HG03571 (cell line): Measurements from ENCODE around the gene TIE1.

Source experiments
- ATAC-seq: cut with Tn5 transposase; IDR thresholded peaks from one replicate; pipeline ENCODE4 v1.9.1; 2021; ENCODE audit not compliant: unreplicated experiment

TIE1 gene

DNA sequence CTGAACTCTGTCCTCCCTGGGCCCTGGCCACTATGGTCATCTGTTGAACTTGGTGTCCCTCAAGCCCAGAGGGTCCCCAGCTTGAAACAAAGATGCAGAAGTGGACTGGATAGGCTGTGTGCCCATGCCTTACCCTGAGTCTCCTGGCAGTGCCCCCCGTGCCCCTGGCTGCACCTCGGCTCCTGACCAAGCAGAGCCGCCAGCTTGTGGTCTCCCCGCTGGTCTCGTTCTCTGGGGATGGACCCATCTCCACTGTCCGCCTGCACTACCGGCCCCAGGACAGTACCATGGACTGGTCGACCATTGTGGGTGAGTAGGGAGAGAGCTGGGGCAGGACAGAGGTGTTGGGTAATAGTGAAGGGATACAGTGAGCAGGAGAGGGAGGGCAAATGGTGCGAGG lies 10.7 kb downstream of the TIE1 start:
- no peak for ATAC-seq

DNA sequence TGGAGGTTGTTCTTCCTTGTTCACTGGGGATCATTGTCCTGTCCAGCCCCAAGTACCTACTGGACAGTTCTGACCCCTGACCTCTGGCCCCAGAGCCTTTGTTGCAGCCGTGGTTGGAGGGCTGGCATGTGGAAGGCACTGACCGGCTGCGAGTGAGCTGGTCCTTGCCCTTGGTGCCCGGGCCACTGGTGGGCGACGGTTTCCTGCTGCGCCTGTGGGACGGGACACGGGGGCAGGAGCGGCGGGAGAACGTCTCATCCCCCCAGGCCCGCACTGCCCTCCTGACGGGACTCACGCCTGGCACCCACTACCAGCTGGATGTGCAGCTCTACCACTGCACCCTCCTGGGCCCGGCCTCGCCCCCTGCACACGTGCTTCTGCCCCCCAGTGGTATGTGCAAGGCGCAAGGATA lies 11.4 kb downstream of the TIE1 start:
- no peak for ATAC-seq

DNA sequence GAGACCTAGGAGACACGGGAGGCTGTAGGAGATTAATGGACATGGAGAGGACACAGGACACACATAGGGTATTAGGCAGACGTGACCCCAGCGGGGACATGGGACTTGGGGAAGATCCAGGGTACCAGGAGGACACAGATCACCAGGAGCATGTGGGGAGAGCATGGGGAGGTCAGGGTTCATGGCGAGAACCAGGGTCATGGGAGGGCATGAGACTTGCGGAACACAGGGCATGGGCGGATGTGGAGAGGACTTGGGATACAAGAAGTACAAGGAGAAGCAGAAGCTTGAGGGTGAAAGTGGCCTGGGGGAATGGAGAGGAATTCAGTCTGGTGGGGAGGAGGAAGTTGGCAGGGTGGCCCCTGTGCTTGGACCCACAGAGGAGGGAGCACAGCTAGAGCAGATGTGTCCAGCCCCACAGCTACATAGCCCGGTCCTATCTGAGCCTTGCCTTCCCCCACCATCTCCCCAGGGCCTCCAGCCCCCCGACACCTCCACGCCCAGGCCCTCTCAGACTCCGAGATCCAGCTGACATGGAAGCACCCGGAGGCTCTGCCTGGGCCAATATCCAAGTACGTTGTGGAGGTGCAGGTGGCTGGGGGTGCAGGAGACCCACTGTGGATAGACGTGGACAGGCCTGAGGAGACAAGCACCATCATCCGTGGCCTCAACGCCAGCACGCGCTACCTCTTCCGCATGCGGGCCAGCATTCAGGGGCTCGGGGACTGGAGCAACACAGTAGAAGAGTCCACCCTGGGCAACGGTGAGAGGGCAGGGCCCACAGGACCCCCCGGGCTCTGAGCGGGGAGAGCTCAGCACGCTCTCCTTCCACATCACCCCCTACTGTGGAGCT lies 12.1 kb downstream of the TIE1 start:
- ATAC-seq, result no peak

DNA sequence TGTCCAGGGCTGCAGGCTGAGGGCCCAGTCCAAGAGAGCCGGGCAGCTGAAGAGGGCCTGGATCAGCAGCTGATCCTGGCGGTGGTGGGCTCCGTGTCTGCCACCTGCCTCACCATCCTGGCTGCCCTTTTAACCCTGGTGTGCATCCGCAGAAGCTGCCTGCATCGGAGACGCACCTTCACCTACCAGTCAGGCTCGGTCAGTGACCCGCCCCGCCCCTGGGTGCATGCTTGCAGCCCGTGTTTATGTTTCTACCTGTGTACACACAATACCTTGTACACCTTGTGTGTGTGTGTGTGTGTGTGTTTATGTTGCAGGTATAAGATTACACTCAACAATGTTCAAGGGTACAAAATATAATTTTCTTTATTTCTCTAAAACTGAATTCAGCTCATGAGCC lies 13.0 kb downstream of the TIE1 start:
- no peak for ATAC-seq

DNA sequence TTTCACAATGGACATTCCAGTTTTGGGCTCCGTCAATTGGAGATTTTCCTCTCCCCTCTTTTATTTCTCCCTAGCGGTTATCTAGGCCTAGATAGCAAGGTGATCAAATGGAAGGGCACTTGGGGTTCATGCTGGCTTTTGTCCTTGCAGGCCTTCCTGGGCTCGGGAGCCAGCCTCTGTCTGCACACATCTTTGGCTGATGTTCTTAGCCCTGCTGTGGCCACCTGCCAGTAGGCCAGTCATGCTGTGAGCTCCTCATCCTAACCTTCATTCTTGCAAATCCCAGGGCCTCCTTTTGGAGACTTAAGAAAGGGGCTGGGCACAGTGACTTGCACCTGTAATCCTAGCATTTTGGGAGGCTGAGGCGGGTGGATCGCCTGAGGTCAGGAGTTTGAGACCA lies 13.5 kb downstream of the TIE1 start:
- no peak for ATAC-seq

DNA sequence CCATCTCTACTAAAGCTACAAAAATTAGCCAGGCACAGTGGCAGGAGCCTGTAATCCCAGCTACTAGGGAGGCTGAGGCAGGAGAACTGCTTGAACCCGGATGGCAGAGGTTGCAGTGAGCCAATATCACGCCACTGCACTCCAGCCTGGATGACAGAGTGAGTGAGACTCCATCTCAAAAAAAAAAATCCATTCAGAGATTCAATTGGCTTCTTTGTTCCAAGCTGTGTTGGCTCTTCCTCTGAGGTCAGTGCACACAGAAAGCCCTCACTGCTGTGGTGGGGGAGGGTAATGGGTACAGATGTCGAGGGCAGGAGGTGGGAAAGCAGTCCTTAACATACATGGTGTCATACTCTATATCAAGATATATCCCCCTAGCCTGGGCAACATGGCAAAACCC lies 14.7 kb downstream of the TIE1 start:
- ATAC-seq, result no peak

DNA sequence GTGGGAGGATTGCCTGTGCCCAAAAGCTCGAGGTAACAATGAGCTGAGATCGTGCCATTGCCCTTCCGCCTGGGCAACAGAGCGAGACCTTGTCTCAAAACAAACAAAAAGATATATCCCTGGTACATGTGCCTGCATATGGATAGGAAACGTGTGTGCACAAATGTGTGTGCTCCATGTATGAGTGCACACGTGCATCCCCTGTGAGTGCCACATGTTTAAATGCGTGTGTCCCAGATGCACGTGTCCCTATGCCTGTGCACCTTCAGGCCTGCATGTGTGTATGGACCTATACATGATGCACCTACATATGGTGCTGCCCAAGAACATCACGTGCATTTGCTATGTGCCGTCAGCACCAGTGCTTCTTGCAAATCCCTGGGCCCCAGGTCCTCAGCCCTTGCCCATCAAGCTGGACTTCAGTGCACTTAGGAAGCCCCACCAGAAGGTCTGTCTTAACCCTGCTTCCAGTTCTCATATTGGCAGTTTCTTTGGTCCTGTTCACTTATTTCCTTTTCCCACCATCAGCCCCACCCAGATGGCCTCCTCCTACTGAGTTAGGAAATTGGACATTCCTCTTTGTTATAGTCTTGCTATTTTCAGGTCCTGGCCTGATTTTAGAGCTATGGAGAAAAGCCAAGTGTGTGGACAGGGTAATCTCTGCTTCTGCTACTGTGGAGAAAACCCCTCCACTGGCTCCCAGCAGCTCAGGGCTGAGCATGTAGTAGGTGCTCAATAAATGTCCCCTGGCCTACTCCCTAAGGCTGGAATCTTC lies 15.4 kb downstream of the TIE1 start:
- ATAC-seq, result no peak

DNA sequence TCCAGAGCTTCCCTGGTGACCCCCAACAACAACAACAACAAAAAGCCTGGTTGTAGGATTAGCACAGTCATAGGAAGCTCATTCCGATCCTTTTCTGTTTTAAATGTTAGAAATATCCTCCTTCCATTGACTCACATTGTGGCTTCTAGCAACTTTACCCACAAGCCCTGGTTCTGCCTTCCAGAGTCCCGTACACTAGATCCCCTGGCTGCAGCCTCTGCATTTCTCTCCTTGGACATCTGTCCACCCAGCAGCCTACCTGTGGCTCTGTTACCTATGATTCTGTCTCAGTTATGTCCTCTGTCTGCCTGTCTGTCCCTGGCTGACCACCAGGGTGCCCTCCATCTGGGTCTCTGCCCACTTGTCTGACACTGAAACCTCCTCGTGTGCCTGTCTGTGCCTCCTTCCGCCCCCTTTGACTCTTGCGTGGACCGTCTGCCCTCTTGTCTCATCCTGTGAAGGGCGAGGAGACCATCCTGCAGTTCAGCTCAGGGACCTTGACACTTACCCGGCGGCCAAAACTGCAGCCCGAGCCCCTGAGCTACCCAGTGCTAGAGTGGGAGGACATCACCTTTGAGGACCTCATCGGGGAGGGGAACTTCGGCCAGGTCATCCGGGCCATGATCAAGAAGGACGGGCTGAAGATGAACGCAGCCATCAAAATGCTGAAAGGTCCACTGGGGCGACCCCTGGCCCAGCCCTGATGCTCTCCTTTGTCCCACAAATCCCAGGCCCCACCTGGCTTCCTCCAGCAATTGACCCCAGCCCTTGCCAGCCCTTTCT lies 16.1 kb downstream of the TIE1 start:
- no peak for ATAC-seq

DNA sequence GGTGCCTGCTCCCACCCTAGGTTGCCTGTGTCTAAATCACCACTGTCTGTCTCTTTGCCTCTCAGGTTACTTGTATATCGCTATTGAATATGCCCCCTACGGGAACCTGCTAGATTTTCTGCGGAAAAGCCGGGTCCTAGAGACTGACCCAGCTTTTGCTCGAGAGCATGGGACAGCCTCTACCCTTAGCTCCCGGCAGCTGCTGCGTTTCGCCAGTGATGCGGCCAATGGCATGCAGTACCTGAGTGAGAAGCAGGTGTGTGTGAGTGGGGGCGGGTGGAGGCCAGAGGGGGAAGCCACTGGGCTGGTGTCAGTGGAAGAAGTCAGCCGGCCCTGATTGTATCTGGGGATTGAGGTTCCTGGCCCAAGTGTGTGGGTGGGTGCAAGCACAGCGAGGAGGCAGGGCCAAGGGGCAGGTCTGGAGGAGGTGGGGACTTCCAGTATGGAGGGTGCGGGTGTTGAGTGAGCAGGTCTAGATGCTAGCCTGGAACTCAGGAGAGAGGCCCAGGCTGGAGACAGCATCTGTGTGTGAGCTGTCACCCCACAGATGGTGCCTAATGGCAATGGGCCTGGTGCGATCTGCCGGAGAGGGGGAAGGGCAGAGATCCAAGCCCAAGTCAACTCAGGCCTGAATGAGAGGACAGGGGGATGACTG lies 17.2 kb downstream of the TIE1 start:
- ATAC-seq, result no peak

DNA sequence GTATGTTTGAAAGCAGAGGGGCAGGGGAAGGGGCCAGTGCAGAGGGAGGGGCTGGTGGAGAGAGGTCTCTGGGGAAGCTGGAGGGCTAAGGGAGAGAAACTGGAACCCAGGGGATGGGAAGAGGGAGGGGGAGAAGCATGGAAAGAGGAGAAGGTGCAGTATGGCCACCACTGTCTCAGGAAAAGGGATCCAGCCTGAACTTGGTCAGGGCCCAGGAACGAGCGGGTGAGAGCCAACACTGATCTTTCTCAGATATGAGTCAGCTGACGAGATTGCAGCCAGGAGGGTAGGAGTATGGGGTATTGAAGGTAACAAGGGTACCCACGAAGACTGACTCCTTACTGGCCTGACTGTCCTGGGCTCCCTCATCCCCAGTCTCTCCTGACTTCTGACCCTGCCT lies 18.0 kb downstream of the TIE1 start:
- ATAC-seq, result no peak

DNA sequence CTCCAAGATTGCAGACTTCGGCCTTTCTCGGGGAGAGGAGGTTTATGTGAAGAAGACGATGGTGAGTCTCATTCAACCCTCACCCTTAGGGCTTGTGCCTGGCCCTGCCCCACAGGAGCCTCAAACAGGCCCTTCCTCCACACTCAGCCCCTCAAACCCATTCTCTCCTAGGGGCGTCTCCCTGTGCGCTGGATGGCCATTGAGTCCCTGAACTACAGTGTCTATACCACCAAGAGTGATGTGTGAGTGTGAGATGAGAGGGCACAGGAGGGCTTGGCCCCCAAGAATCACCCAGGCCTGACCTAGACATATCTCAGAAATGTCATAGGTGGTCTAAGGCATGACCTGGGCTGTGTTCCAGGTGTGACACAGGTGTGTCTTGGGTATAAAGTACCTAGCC lies 18.5 kb downstream of the TIE1 start:
- ATAC-seq, result no peak

DNA sequence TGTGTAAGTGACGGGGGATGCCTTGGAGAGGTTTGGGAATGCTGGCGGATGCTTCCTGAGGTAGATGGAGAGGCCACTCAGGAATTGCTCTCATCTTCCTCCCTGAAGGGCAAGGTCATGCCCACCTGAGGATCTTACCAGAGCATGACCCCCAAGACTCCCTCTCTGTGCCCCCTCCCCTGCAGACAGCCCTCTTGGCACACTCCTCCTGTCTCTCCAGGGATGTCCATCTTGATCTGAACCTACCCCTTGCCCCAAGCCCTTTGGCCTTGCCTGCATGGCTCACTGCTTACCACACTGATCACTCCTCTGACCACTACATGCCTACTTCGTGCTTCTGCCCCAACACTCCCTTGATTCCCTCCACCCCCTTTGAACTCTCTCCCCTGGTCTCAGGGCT lies 19.0 kb downstream of the TIE1 start:
- ATAC-seq, result no peak

DNA sequence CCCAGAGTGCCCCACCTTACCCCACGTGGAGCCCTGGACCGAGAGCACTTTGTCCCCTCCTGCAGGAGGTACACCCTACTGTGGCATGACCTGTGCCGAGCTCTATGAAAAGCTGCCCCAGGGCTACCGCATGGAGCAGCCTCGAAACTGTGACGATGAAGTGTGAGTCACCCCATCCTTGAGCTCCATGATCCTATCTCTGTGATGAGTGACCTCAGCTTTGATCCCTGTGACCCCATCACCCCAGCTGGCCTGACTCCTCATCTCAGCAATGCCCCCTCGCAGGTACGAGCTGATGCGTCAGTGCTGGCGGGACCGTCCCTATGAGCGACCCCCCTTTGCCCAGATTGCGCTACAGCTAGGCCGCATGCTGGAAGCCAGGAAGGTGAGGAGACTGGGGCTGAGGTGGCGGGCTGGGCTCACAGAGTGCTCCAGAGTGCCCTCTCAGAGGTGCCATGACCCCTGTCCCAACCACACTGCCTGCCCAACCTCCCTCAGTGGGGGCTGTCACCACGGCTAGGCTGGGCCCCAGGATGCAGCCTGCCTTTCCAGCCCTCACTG lies 20.6 kb downstream of the TIE1 start:
- no peak for ATAC-seq

DNA sequence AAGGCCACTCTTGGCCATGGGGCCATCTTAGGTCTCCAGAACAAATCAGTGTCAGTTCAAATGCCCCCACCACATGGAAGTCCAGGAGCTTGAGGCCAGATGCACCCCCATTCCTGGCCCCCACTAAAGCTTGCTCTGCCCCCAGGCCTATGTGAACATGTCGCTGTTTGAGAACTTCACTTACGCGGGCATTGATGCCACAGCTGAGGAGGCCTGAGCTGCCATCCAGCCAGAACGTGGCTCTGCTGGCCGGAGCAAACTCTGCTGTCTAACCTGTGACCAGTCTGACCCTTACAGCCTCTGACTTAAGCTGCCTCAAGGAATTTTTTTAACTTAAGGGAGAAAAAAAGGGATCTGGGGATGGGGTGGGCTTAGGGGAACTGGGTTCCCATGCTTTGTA lies 21.7 kb downstream of the TIE1 start:
- no peak for ATAC-seq

DNA sequence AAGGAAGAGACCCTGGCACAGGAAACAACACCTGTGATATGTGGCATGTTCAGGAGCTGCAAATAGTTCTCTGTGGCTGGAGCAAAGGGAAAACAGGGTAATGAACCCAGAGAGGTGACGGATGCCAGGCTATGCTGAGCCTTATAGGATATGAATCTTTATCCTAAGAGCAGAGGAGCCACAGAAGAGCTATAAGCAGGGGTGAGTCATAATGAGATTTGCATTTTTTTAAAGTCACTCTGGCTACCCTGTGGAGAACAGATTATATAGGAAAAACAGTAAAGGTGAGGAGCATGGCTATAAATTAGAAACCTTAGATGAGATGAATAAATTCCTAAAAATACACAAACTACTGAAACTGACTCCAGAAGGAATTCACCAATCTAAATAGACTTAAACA lies 24.0 kb downstream of the TIE1 start:
- ATAC-seq, result no peak

DNA sequence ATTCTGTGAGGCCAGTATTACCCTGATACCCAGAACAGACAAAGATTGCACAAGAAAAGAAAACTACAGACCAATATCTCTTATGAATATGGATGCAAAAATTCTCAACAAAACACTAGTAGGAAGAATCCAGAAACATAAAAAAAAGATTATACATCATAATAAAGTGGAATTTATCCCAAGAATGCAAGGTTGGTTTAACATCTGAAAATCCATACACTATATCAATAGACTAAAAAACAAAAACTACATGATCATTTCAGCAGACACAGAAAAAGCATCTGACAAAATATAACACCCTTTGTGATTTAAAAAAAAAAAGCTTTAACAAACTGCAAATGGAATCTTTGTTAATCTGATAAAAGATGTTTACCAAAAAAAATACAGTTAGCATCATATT lies 24.6 kb downstream of the TIE1 start:
- ATAC-seq, result no peak

DNA sequence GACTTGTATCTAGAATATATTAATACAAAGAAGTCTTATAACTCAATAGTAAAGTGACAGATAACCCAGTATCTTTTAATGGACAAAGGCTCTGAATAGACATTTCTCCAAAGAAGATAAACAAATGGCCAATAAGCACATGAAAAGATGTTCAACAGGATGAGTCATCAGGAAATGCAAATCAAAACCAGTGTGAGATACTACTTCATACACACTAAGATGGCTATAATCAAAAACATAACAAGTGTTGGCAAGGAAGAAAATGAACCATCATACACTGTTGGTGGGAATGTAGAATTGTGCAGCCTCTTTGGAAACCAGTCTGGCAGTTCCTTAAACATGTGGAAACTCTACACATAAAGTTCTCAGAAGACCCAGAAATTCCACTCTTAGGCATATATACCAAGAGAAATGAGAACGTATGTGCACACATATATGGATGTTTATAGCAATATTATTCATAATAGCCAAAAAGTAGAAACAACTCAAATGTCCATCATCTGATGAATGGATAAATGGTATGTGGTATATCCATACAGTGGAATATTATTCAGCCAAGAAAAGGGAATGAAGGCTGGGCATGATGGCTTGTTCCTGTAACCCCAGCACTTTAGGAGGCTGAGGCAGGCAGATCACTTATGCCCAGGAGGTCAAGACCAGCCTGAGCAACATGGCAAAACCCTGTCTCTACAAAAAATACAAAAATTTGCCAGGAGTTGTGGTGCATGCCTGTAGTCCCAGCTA lies 26.9 kb downstream of the TIE1 start:
- no peak for ATAC-seq

DNA sequence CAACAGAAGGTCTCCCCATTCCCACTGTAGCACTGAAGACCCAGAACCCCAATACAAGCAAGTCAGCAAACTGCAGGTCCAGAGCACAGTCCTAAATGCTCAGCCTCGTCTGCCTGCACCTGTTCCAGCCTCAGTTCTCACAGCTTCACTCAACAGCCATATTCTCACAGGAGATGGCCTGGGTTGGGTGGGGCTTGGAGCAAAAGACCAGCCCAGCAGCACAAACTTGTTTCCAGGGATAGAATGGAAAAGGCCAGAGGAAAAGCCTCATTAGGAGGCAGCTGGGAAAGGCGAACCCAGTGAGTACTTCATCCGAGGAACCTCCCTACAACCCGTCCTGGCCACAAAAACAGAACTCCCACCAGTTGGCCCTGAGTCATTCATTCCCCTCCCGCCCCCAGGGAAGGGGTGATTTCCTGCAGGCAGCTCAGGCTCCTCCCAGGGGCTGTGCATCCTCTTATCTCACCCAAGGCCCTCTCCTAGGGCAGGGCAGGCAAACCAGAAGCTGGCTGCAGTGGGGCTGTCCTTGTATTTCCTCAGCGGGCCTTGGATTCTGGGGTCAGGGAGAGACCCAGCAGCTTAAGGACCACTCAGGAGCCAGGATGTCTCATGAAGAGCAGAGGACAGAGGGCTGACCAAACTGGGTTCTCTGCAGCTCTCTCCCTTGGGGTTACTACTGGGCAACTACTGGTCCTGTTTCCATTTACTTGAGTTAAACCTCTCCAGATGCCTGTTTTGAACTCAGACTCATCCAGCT lies 29.4 kb downstream of the TIE1 start:
- no peak for ATAC-seq

DNA sequence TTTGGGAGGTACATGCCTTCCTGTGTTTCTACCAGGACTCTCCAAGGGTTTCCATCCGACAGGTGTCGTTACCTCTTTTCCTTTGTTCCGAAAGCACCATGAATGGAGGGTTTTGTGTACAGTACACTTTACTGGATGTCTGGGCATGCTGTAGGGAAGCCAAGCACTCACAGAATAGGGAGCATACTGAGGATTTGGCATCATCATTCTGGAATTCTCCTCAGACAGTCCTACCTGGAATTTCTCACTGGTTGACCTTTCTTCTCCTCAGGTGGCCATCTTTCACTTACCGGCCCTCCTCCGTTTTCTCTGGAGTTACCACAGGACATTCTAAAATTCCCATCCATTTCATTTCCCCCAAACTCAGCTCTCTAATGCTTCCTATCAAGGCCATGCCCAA lies 30.9 kb downstream of the TIE1 start:
- ATAC-seq, result no peak
